GM12875 (cell line): ENCODE data around the gene UNC93B1.

Source experiments
- H3K4me3 ChIP-seq: one replicate; pipeline ENCODE4 v1.5.1; 2011; ENCODE audit warnings: low read depth, low read length, control low read depth
- TF ChIP-seq, protein P1 (sequence below): IDR thresholded peaks from 2 replicates; pipeline ENCODE4 v1.5.1; 2011; ENCODE audit warnings: low read depth, mild to moderate bottlenecking, control low read depth, inconsistent platforms, low read length, moderate library complexity, borderline replicate concordance; ENCODE audit not compliant: insufficient read depth

UNC93B1 gene

DNA sequence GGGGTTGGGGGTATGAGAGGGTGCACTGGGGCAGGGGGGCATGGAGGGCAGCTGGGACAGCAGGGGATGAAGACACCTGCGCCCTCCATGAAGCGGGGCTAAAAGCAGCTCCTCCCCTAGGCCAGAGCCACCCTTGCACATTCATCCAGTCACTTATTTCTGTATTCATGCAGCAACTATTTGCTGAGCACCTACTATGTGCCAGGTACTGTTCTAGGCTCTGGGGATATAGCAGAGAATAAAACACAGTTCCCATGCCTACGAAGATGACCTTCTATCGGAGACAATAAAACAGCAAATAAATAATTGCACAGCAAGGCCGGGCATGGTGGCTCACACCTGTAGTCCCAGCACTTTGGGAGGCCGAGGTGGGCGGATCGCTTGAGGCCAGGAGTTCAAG is 11.6 kb upstream of the UNC93B1 start:
- TF ChIP-seq, protein P1, sequence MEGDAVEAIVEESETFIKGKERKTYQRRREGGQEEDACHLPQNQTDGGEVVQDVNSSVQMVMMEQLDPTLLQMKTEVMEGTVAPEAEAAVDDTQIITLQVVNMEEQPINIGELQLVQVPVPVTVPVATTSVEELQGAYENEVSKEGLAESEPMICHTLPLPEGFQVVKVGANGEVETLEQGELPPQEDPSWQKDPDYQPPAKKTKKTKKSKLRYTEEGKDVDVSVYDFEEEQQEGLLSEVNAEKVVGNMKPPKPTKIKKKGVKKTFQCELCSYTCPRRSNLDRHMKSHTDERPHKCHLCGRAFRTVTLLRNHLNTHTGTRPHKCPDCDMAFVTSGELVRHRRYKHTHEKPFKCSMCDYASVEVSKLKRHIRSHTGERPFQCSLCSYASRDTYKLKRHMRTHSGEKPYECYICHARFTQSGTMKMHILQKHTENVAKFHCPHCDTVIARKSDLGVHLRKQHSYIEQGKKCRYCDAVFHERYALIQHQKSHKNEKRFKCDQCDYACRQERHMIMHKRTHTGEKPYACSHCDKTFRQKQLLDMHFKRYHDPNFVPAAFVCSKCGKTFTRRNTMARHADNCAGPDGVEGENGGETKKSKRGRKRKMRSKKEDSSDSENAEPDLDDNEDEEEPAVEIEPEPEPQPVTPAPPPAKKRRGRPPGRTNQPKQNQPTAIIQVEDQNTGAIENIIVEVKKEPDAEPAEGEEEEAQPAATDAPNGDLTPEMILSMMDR = no peak

GRCh38 chr11:68014947-68015447 is 11.1 kb upstream of the UNC93B1 start:
- TF ChIP-seq, protein P1 = no peak
- H3K4me3 ChIP-seq = no peak overlapping the region

More for the DNA sequence above, 11.6 kb upstream of the UNC93B1 start:
- no peak overlapping the region for H3K4me3 ChIP-seq

DNA sequence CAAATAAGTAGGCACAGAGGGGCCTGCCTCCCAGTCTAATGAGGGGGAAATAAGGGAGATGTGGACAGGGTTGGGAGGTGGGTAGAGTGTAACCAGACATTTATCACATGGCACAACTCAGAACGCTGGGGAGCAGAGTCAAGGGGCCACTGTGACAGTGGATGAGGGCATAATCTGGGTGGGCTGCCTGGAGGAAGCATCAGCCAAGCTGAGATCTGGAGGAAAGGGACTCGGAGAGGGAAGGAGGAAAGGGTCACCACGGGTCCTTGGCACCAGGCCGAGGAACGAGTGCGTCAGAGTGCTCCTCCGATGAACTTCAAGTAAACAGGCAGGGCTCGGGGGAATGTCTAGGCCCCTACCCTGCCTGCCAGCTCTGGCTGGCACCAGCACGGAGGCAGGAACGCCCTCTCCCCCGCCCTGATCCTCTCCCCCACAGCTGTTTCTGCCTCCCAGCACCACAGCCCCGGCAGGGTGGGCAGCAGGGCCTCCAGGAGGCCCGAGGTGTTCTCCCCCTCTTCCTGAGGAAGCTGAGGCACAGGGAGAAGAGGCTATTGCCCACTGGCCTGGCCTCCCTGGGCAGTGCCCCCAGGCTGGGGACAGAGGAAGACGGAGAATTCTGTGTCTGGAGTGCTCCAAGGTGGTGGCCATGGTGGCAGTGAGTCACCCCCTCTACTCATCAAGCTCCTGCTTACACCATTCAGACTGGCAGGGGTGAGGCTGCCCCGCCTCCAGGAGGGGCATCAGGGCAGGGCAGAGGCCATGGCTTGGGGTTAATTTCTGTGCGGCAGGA is 10.5 kb upstream of the UNC93B1 start:
- no peak overlapping the region for H3K4me3 ChIP-seq
- TF ChIP-seq, protein P1 = no peak

GRCh38 chr11:68013611-68014156 is 9.8 kb upstream of the UNC93B1 start:
- no peak overlapping the region for H3K4me3 ChIP-seq
- TF ChIP-seq, protein P1 = no peak

- H3K4me3 ChIP-seq = no peak overlapping the region
- TF ChIP-seq, protein P1 = no peak
Observed at GRCh38 chr11:68012843-68013610, 9.1 kb upstream of the UNC93B1 start.

GRCh38 chr11:68012044-68012842 is 8.3 kb upstream of the UNC93B1 start:
- no peak overlapping the region for H3K4me3 ChIP-seq
- TF ChIP-seq, protein P1 = no peak
